ENCODE data around the gene UBE2U.
A peak's percentile ranks its signal among the peaks of the same experiment; 100 is the strongest.

DNA sequence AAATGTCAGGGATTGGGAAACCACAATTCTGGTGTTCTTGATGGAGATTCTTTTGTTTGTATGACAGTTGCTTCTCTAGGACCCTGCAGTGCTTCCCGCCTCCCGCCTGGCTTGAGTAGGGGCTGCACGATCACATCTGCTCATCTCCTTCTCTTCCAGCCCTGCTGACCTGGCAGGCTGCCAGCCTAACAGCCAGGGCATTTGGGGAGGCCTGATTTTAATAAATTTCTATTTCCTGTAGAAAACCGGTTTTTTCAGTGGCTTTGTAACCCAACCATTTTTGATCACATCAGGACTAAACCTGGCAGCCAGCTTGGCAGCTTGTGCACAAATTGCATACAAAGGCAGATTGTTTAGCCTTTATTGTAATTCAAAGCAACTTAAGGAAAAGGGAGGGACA, 78.9 kb downstream of the UBE2U start:
- TF ChIP-seq GATA3 (IDR thresholded peaks at IDR 0.05; ENCODE audit: low read depth, low read length) = peak; percentile 11; the same call in 1 of the 2 replicates
- TF ChIP-seq GATA2 (IDR thresholded peaks at IDR 0.05; ENCODE audit: low read depth, low read length) = peak; percentile 85
